Hematopoietic multipotent progenitor cell treated with erythropoietin and hydrocortisone succinate and interleukin-3 and kit ligand, for 15 days (in vitro differentiated cells): ENCODE results near the gene CD6.
"Not testable (repeated sequence)": the region's sequence is repeated elsewhere in the genome, so short reads cannot be mapped to it uniquely, and the experiment has no call there.

Experiments
- DNase-seq: peaks from one replicate; pipeline ENCODE4 v3.0.0-alpha.2; 2015; ENCODE audit warnings: low spot score

CD6 gene

DNA sequence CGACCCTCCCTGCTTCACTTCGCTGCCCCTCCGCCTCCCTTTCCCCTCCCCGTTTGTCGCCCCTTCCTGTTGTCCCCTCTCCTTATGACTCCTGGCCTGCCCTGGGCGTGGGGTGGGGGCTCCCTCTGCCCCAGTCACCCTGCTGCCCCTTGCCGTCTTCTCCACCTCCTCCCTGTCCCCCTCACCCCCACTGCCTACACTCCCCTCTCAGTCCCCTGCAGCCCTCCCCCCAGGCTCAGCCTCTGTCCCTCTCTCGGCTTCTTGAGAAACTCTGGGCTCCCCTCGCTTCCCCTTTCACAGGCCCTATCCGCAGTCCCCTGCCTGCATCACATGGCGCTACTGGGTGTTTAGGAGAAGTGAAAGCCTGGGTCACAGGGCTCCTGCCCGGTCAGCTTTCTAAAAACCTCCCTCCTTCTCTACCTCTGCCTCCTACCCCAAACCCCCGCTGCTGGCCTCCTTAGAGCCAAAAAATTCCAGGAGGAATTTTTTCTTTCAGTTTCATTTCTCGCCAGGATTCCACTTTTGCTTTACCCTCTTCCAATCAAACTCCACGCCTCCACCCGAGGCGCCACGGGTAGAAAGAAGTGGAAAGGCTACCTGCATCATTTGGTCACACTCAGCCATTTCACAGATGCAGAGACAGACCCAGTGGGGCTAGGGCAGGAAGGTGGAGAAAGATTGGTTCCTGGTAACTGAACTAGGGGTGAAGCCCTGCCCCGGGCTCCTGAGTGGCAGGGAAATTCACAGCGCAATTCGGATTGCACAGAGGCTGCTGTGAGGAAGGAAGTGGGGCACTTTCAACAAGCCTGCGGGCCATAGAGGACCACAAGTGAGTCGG, 19.4 kb upstream of the CD6 start, which contains the start of gene SLC15A3:
Gene SLC15A3, minus strand, starts transcription at position 273 of the 838 bp plus-strand sequence. CDS start 625 bp downstream, outside the sequence.
- DNase-seq = no peak

DNA sequence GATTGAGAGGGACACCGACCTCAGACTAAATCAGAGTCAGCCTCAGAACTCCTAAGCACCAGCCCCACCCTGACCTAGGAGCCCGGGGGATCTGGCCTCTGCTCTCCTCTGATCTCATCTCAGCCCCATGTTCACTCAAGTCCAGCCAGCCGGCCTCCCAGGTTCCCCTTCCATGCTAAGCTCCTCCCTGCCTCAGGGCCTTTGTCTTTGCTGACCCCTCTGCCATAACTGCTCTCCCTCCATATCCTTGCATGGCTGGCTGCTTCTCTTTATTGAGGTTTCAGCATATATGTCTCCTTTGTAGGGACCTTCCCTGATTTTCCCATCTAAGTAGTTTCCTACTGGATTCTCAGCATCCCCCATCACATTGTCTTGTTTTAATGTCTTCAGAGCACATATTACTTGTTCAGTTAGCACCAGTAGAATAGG, 18.7 kb upstream of the CD6 start:
- no peak for DNase-seq

DNA sequence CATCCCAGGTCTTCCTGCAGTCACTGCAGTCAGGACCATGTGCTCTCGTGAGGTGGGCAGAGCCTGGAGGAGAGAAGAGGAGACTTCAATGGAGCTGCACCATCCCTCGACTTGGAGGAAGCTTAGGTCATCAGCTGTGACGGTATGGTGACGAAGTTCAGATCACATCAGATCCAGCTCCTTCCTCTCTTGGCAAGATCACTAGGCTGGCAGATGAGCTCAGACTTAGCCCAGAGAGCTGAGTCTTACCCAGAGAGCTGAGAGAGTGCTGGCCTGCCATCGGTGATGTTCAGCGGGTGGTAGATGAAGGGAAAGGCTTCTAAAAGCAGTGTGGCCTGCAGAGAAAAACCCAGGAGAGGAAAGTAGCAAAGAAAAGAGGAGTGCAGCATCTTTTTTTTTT, 17.7 kb upstream of the CD6 start:
- DNase-seq = no peak

DNA sequence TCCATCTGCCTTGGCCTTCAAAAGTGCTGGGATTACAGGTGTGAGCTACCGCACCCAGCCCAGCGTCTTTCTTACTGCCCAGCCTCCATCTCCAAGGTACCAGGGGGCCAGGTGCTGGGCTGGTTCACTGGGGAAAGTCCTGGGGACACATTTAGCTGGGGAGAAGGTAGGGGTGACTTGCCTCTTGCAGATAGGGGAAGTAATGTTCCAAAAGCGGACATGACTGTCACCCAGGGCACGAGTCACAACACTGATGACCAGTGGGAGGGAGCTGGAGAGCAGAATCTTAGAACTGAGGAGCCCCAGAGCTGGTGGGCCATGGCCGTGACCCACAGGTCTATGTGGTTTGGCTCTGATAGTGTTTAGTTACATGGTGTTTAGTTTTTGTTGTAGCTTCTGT, 17.1 kb upstream of the CD6 start:
- no peak for DNase-seq

DNA sequence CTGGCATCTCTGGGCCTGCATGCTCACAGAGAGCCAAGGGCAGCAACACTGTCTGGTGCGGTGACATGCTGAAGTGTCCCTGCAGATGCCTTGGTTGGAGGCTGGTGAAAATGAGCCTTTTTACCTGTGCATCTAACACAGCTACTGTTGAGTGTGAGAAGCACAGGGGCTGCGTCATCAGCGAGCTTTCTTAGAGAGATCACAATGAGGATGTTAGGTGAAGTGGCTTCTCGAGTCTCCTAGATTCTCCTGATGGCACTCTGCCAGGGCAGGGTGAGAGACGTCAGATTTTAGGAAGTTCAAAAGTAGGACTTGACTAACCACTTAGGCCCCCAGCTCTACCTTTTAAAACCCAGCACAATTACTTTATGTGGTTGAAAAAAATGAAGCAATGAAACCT, 15.9 kb upstream of the CD6 start:
- DNase-seq = no peak

DNA sequence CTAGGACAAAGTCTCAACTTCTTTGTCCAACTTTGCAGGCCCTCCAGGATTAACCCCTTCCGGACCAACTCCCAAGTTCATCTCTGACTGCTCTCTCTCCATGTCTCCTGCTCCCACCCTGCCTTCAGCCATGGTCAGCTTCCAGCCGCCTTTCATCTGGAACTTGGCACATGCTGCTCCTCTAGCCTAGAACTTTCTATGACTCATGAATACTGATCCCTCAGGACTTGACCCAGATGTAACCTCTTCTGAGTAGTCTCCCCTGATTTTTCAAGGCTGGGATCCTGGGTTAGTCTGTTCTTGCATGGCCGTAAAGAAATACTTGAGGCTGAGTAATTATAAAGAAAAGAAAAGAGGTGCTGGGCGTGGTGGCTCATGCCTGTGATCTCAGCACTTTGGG, 14.3 kb upstream of the CD6 start:
- DNase-seq = no peak

GRCh38 chr11:60959431-60959830, 12.0 kb upstream of the CD6 start:
- no peak for DNase-seq

- no peak for DNase-seq
Observed at GRCh38 chr11:60960405-60960804, 11.1 kb upstream of the CD6 start.

DNA sequence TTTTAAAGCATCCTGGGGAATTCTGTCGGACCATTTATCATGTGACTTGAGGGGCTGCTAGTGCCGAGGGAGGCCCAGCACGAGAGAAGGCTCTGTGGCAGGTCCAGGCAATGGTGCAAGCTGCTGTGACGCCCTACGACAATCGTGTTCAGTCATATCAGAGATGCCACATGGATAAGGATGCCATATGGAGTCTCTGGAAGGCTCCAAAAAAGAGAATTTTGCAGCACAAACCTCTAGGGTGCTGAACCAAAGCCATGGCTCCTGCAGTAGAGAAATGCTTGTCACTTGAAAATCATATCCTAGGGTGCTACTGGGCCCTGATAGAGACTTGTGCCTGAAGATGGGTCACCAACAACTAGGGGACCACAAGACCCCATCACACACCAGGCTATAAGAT, 6.7 kb upstream of the CD6 start:
- no peak for DNase-seq

GRCh38 chr11:60966890-60967289, 4.6 kb upstream of the CD6 start:
- no peak for DNase-seq

- no peak for DNase-seq
Observed at GRCh38 chr11:60968223-60968622, 3.3 kb upstream of the CD6 start.

DNA sequence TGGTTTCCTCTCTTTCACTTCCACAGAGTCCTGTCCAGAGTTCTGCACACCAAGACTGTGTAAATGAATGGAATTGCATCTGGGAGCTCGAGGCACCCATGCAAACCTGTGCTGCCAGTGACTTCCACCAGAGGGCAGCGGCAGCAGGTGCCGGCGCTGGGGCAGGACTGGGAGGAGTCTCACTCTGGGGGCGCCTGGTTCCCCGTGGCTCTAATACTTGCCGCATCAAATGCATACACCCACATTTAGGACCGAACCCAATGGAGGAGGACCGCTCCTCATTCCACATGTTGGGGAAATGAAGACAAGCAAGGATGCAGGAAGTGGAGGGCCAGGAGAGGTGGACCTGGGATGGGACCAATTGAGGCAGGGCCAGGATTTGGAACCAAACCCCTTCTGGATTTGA, 1.1 kb upstream of the CD6 start:
- DNase-seq = peak; percentile 37

DNA sequence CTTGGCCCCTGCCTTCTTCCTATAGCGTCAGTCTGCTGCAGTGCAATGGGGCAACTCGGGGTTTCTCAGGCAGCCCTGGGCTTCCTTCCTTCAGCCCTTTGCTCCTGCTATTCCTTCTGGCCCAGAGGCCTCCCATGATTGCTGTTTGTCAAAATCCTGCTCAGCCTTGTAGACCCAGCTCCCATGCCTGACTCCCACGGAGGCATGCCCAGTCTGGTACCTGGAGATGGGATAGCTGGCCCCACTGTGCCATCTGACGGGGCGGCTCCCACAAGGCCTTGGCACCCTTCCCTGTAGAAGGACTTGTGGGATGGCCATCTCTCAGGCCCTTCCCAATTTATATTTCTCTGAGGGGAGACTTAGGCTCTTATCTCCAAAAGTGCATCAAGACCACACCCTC, 590 bp upstream of the CD6 start:
- no peak for DNase-seq

DNA sequence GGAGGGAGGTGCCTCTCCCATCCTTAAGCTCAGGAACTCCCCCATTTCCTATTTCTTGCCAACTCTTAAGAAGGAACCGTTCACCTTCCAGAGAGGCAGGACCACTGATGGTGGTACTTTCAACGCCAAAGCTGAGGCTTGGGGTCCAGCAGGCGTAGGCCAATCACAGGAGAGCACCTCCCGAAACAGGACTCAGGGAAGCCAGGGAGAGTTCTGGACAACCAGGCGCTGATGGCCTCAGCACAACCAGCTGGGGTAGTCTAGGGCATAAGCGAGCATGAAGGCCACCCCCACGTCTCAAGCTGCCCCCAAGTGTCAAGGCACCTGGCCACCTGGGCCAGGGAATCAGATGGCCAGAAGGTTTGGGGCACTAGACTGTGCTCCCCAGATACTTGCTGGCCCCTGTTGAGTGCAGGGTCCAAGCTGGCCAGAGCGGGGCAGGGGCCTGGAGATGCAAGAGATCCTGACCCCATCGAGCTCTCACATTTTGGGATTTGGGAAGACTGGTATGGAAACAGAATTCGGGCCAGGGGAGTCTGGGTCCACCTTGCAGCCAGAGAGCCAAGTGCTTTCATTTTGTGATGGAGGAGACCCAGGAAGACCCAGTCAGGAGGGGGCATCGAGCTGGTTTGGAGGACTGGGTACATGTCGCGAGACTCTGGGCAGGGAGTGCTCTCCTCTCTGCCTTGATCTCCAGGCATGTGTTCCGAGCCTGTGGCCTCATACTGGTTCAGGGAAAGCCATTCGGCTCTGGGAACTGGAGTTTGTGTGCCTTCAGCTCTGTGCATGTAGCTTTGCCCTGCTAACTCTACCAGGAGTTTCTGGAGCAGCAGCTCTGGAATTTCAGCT, 926 bp downstream of the CD6 start:
- no peak for DNase-seq

GRCh38 chr11:60973699-60974098, 2.2 kb downstream of the CD6 start:
- DNase-seq = no peak

DNA sequence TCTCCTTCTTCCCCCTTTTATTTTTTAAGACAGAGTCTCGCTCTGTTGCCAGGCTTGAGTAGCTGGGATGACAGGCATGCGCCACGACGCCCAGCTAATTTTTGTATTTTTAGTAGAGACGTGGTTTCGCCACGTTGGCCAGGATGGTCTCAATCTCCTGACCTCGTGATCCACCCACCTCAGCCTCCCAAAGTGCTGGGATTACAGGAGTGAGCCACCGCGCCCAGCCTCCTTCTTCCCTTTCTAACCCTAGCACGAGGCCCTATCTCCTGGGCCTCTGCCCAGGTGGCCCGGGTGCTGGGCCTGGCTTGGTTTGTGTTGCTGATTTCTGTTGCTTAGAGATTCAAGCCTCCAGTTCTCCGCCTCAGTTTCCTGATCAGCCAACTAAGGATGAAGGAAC, 2.8 kb downstream of the CD6 start:
- DNase-seq = not testable (repeated sequence)

DNA sequence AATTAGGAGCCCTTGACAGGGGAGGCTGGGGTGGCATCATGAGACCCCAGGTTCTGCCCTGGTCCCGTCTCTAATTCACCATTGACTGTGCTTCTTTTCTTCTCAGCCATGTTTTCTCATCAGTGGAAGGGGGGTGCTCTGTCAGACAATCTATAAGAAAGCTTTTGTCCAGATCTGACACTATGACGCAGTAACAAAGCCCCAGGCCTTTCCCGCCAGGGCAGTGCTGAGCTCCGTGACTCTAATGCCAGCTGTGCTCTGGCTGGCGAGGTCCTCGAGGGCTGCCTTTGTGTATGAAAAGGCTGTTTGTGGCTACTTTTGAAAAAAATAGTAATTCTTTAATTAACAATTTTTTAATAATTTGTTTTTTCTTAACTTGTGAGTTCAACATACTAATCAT, 3.2 kb downstream of the CD6 start:
- DNase-seq = no peak

DNA sequence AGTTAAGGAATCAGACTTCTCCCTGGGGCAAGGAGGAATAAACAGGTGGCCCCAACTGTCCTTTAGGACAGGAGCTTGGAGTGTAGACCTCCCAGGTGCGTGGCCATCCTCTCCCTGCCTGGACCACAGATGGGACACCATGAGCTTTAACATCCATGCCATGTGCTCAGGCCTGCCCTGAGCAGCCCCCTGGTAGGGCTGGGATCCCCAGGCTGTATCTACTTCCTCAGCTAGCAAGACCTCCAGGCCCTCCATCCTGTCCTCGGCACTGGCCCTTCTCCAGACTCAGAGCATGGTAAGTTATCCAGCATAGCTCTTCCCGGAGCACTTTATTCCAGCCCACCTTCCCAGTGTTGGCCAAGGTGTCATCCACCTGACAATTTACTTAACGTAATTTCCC, 5.7 kb downstream of the CD6 start:
- DNase-seq = no peak

GRCh38 chr11:60977836-60978235, 6.4 kb downstream of the CD6 start:
- DNase-seq = no peak

- DNase-seq = no peak
Observed at GRCh38 chr11:60978546-60979380, 7.3 kb downstream of the CD6 start.

DNA sequence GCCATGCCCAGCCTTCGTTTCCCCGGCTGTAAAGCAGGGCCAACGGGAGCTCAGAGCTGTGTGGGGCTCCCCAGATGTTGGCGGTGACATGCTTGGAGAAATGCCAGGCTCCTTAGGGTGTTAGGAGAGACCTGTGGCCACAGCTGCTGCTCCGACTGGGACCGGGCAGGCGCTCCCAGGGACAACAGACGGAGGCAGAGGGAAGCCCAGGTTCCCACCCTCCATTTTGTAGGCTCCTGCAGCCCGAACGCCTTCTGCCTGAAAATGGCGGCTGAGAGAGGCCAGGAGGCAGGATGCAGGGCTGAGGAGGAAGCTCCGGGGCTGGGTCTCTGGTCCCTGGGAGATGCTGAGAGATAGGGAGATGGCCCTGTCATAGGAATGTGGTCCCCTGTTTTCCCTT, 10.0 kb downstream of the CD6 start:
- DNase-seq = no peak

DNA sequence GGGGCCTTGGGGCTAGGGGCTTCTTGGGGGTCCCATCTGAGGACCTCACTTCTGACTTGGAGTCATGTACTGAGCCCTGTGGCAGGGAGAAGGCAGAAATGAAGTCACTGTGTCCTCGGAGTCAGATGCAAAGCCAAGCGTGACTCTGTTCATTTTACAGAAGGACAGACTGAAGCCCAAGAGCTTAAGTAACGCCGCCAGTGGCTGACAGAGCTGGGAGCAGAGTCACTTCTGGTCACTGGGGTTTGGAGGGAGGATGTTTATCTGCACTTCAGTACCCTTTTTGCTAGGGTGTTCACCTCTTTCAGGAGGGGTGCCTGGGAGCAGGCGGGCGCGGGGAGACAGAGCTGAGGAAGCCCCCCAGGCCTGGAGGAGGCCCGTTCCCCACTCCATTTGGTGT, 10.7 kb downstream of the CD6 start:
- no peak for DNase-seq
